SK-N-SH (cell line): ENCODE data around the gene PRR36.

Experiments
- CHD2 ChIP-seq: fragments of 150-350 bp; IDR thresholded peaks from 2 replicates; pipeline ENCODE4 v1.6.1; 2018; ENCODE audit warnings: low read length; ENCODE audit not compliant: partially characterized antibody
- CTCF ChIP-seq: fragments of 200-600 bp; sonication (generic); IDR thresholded peaks from 2 replicates; pipeline ENCODE4 v1.6.1; 2017; ENCODE audit warnings: antibody characterized with exemption, mild to moderate bottlenecking, moderate library complexity
- EP300 ChIP-seq, 2 experiments: IDR thresholded peaks; 2 replicates each; pipeline versions ENCODE4 v1.4.0 to v1.6.1; 2012; ENCODE audit warnings: borderline replicate concordance in 1 of 2, low read depth in 1 of 2, low read length in 1 of 2
- EZH2phosphoT487 ChIP-seq: fragments of 200-600 bp; sonication (generic); IDR thresholded peaks from 2 replicates; pipeline ENCODE4 v1.6.1; 2017; ENCODE audit warnings: low read depth, mixed run types, mild to moderate bottlenecking, antibody characterized with exemption, moderate library complexity, borderline replicate concordance
- FOXJ3 ChIP-seq: sonication (generic); formaldehyde crosslinking; IDR thresholded peaks from 2 replicates; pipeline ENCODE4 v1.5.1; 2020; ENCODE audit warnings: mild to moderate bottlenecking, missing genetic modification reagents
- GABPA ChIP-seq: IDR thresholded peaks from 2 replicates; pipeline ENCODE4 v1.4.0; 2012; ENCODE audit warnings: low read depth, mild to moderate bottlenecking
- REST ChIP-seq: IDR thresholded peaks from 2 replicates; pipeline ENCODE4 v1.6.1; 2012; ENCODE audit warnings: mild to moderate bottlenecking, low read depth, low read length, moderate library complexity
- RXRA ChIP-seq: IDR thresholded peaks from 2 replicates; pipeline ENCODE4 v1.4.0; 2012; ENCODE audit warnings: low read depth, mild to moderate bottlenecking, borderline replicate concordance
- USF1 ChIP-seq: IDR thresholded peaks from 2 replicates; pipeline ENCODE4 v1.4.0; 2012; ENCODE audit warnings: low read depth, borderline replicate concordance
- YY1 ChIP-seq: IDR thresholded peaks from 2 replicates; pipeline ENCODE4 v1.4.0; 2012; ENCODE audit warnings: low read depth, mild to moderate bottlenecking

GRCh38 chr19:7830823-7831222 is 43.4 kb downstream of the PRR36 start:
- TF ChIP-seq USF1 (no peak), GABPA (no peak), EP300 (IDR thresholded peaks at IDR 0.05; ENCODE audit: borderline replicate concordance in 1 of 2, low read depth in 1 of 2, low read length in 1 of 2) (no peak), CTCF (no peak), YY1 (no peak), REST (no peak), CHD2 (no peak), EZH2phosphoT487 (no peak), RXRA (no peak), FOXJ3 (no peak)
